GOT3 (cell line): ENCODE data around the gene RAB11FIP4.
"Not testable (repeated sequence)": the region's sequence is repeated elsewhere in the genome, so short reads cannot be mapped to it uniquely, and the experiment has no call there.

Experiments used
- DNase-seq: peaks from one replicate; lab custom pipeline; 2025; ENCODE audit warnings: mixed read lengths; lab: John Stamatoyannopoulos, UW

Gene RAB11FIP4

GRCh38 chr17:31391496-31391949 is at the start of gene RAB11FIP4:
RAB11FIP4 (plus strand) TSS chr17:31391675; CDS start chr17:31391853, 178 bp downstream.
- no peak for DNase-seq

- not testable (repeated sequence) for DNase-seq
These were observed 46.2 kb upstream of the RAB11FIP4 start for GRCh38 chr17:31345191-31345747.

GRCh38 chr17:31349454-31349853 is 42.0 kb upstream of the RAB11FIP4 start:
- no peak for DNase-seq

GRCh38 chr17:31355935-31356334 is 35.5 kb upstream of the RAB11FIP4 start:
- DNase-seq = no peak

GRCh38 chr17:31357091-31357490 is 34.4 kb upstream of the RAB11FIP4 start:
- DNase-seq = no peak

GRCh38 chr17:31357839-31358394 is 33.6 kb upstream of the RAB11FIP4 start:
- DNase-seq = no peak

- no peak for DNase-seq
These were observed 27.5 kb upstream of the RAB11FIP4 start for GRCh38 chr17:31364012-31364411.

GRCh38 chr17:31366088-31366487 is 25.4 kb upstream of the RAB11FIP4 start:
- DNase-seq = no peak

GRCh38 chr17:31369266-31369665 is 22.2 kb upstream of the RAB11FIP4 start:
- no peak for DNase-seq

- no peak for DNase-seq
These were observed 19.9 kb upstream of the RAB11FIP4 start for GRCh38 chr17:31371511-31372097.

- no peak for DNase-seq
These were observed 18.1 kb upstream of the RAB11FIP4 start for GRCh38 chr17:31373150-31374093.

- DNase-seq = no peak
These were observed 17.4 kb upstream of the RAB11FIP4 start for GRCh38 chr17:31374094-31374447.

- no peak for DNase-seq
These were observed 17.0 kb upstream of the RAB11FIP4 start for GRCh38 chr17:31374503-31374902.

GRCh38 chr17:31378638-31379037 is 12.8 kb upstream of the RAB11FIP4 start:
- DNase-seq = no peak

- DNase-seq = no peak
These were observed 11.8 kb upstream of the RAB11FIP4 start for GRCh38 chr17:31379597-31380205.

GRCh38 chr17:31381165-31381668 is 10.3 kb upstream of the RAB11FIP4 start:
- DNase-seq = no peak

- DNase-seq = not testable (repeated sequence)
These were observed 8.7 kb upstream of the RAB11FIP4 start for GRCh38 chr17:31382668-31383275.

GRCh38 chr17:31383488-31383887 is 8.0 kb upstream of the RAB11FIP4 start:
- DNase-seq = not testable (repeated sequence)

- no peak for DNase-seq
These were observed 5.8 kb upstream of the RAB11FIP4 start for GRCh38 chr17:31385428-31386285.

GRCh38 chr17:31386542-31387075 is 4.9 kb upstream of the RAB11FIP4 start:
- no peak for DNase-seq
